Ammon's horn (tissue), 1 donor: Measurements from ENCODE around the gene RPS6KC1.
"Not testable (repeated sequence)": the region's sequence is repeated elsewhere in the genome, so short reads cannot be mapped to it uniquely, and the experiment has no call there.

ENCODE experiments used
- DNase-seq: peaks from one replicate; pipeline ENCODE4 v3.0.0-alpha.2; 2016; ENCODE audit warnings: low spot score

RPS6KC1 gene

DNA sequence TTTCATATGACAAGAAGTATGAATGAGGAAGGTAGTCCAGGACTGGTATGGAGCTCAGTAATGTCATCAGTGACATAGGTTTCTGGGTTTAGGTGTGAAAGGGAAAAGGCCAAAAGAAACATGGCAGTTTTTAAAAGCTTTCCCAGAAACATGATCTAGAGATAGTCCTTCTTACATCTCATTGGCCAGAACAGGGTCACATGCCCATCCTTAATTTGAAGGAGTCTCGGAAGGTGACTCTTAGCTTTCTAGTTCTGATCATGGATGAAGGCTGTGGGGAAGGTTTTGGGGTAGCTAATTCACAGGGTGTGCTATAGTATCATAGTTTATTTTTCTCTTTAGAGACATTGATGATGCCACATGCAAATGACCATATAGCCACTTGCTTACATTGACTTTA is 55.3 kb downstream of the RPS6KC1 start:
- no peak for DNase-seq

DNA sequence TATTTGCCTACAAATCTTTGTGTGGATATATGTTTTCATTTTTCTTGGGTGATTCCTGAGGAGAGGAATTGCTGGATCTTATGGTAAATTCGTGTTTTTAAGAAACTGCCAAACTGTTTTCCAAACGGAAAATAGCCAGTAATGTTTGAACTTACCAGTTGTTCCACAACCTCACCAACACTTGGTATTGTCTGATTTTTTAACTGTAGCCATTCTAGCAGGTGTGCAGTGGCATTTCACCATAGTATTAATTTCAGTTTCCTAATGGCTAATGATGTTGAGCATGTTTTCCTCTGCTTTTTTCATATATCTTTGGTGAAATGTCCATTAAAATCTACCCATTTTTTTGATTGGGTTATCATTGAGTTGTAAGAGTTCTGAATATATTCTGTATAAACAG is 56.6 kb downstream of the RPS6KC1 start:
- no peak for DNase-seq

- no peak for DNase-seq
Observed at GRCh38 chr1:213110349-213111300, 59.6 kb downstream of the RPS6KC1 start.

DNA sequence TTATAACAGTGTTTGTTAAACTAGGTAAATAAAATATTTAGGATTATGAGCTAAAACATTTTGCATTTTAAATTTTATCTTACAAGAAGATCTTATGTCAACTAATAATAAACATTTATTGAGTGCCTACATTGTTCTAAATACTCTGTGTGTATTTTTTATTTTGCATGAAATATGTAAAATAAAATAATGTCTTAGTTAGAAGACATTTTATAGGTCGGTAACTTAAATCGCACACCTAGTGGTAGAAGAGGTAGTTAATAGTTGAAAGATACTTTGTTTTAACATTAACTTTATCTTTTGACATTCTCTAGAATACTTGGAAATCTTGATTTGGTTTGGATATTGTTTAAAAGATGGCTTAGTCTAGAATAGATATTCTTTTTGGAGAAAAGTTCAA is 60.5 kb downstream of the RPS6KC1 start:
- DNase-seq: no peak

DNA sequence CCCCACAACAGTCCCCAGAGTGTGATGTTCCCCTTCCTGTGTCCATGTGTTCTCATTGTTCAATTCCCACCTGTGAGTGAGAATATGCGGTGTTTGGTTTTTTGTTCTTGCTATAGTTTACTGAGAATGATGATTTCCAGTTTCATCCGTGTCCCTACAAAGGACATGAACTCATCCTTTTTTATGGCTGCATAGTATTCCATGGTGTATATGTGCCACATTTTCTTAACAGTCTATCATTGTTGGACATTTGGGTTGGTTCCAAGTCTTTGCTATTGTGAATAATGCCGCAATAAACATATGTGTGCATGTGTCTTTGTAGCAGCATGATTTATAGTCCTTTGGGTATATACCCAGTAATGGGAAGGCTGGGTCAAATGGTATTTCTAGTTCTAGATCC is 61.7 kb downstream of the RPS6KC1 start:
- not testable (repeated sequence) for DNase-seq

DNA sequence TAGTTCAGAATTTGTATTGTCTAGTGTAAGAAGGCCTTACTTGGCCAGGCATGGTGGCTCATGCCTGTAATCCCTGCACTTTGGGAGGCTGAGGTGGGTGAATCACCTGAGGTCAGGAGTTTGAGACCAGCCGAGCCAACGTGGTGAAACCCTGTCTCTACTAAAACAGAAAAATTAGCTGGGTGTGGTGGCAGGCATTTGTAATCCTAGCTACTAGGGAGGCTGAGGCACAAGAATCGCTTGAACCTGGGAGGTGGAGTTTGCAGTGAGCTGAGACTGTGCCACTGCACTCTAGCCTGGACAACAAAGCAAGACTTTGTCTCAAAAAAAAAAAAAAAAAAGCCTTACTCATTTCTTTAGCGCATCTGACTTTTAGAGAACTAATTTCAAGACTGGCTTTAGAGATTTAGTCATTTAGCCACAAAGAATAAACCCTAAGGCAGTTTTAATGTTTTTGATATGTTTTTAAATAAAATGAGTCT is 66.7 kb downstream of the RPS6KC1 start:
- not testable (repeated sequence) for DNase-seq

DNA sequence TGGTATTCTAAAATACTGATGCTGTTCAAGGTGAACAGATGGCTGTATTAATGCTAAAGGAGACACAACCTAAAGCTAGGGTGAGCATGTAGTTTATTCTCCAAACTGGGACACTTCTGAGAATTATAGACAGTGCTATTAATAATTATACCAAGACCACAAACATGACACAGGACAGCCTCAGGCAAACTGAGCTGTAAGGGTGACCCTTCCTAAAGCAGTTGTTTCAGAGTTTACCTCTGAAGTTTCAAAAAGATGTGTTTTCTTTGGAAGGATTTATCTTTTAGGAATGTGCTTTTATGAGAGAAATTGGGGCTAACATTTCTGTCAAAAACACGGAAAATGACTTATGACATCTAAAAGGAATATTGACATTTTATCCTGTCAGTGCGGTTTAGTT is 68.8 kb downstream of the RPS6KC1 start:
- DNase-seq: no peak

- DNase-seq: no peak
Observed at GRCh38 chr1:213120386-213120785, 69.3 kb downstream of the RPS6KC1 start.

GRCh38 chr1:213120961-213121360 is 69.9 kb downstream of the RPS6KC1 start:
- no peak for DNase-seq

GRCh38 chr1:213122514-213122929 is 71.5 kb downstream of the RPS6KC1 start:
- peak; percentile 44 for DNase-seq

DNA sequence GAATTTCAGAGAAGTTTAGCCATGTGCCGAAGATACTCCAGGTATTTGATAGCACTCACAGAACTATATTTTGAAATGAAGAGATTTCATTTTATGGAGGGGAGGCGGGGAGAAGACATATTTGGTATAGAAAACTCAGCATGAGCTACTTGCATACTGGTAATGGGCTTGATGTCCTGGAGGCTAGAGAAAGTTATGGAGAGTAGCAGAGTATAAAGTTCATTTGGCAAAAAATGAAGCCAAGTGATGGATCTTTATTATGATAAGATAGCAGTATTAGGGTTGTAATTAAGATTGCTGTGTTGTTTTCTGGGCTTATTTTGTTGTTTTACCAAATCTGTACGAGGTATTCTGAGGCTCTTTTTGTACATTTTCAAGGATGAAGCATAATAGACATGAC is 72.0 kb downstream of the RPS6KC1 start:
- no peak for DNase-seq

GRCh38 chr1:213123536-213123935 is 72.5 kb downstream of the RPS6KC1 start:
- no peak for DNase-seq

DNA sequence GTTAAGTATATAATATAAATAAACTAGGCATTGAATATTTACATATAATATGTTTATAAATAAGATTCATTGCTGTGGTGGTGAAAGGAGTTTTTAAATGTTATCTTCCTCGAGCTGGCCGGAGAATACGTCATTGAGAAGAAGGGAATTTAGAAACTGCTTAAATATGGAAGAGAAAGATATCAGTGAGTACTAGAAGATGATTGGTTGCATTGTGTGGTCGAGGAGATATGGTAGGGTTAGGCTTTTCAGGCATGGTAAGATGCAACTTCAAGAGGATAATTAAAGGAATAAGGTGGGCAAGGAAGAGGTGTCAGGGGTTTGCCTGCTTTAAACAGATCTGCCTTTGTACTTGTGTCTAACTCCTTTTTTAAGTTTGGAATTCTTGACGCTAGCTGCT is 73.5 kb downstream of the RPS6KC1 start:
- DNase-seq: no peak

- no peak for DNase-seq
Observed at GRCh38 chr1:213125643-213126042, 74.6 kb downstream of the RPS6KC1 start.

DNA sequence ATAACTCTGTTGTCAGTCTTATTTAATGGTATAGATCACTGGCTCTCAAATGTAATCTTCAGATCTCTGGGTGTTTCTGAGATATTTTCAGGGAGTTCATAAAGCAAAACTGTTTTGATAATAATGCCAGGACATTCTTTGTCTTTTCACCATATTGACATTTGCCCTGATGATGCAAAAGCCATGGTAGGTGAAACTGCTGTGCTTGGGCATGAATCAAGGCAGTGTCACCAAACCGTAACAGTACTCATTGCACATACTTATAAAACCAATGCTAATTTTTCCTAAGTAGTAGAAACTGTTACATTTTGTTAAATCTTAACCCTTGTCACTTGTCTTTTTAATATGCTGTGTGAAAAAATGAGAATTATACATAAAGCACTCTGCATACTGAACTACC is 76.0 kb downstream of the RPS6KC1 start:
- DNase-seq: no peak

- no peak for DNase-seq
Observed at GRCh38 chr1:213131851-213132655, 81.0 kb downstream of the RPS6KC1 start.

- DNase-seq: no peak
Observed at GRCh38 chr1:213135572-213135971, 84.5 kb downstream of the RPS6KC1 start.

DNA sequence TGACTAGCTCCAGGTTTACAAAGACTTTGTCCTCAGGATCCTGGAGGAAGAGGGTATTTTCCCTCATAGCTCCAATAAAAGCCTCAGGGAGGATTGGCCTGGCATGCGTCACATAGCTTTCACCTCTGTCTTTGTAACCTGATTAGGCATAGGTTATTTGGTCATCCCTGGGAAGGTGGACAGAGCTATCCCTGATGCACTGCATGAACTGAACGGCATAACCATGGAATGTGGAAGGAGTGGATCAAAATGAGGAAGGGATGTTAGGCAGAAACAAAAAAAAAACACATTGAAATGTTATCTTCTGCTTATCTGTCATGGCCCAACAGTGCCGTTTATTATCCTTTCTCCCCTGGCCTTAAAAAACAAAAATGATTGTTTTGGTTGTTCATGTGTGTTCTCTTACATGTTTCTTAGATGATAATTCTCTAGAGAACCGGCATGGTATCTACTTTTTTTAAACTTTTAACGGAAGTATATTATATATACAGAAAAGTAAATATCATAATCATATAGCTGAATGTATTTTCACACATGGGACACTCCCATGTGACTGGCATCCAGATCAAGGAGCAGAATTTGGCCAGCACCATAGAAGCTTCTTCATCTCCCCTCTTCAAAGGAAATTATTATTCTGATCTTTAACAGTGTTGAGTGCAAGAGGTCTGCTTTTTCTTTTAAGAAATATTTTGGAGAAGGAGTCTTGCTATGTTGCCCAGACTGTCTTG is 85.3 kb downstream of the RPS6KC1 start:
- no peak for DNase-seq

- DNase-seq: no peak
Observed at GRCh38 chr1:213138391-213138790, 87.3 kb downstream of the RPS6KC1 start.

GRCh38 chr1:213138892-213139291 is 87.9 kb downstream of the RPS6KC1 start:
- DNase-seq: no peak

DNA sequence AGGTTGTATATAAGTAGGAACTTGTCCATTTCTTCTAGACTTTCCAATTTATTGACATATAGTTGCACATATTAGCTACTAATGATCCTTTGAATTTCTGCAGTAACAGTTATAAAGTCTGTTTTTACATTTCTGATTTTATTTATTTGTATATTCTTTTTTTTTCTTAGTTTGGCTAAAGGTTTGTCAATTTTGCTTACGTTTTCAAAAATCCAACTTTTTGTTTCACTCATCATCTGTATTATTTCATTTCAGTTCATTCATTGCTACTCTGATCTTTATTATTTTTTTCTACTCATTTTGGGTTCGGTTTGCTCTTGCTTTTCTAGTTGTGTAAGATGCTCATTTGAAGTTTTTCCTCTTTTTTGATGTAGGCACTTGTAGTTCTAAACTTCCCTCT is 97.9 kb downstream of the RPS6KC1 start:
- no peak for DNase-seq

- not testable (repeated sequence) for DNase-seq
Observed at GRCh38 chr1:213150090-213150489, 99.0 kb downstream of the RPS6KC1 start.
